ENCODE results near the gene CEP126.

DNA sequence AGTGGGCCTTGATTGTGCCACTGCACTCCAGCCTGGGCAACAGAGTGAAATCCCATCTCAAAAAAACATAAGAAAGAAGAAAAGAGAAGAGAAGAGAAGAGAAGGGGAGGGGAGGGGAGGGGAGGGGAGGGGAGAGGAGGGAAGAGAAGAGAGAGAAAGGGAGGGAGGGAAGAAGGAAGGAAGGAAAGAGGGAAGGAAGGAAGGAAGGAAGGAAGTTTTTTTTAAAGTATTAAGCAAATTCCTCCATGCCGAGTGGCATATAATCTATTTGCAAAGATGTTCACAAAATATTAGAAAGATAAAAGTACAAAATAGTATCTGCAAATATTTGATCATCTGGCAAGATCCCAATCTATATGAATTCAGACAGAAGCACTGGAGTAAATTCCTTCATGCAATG lies 121.9 kb downstream of the CEP126 start:
- TF ChIP-seq, protein P1, sequence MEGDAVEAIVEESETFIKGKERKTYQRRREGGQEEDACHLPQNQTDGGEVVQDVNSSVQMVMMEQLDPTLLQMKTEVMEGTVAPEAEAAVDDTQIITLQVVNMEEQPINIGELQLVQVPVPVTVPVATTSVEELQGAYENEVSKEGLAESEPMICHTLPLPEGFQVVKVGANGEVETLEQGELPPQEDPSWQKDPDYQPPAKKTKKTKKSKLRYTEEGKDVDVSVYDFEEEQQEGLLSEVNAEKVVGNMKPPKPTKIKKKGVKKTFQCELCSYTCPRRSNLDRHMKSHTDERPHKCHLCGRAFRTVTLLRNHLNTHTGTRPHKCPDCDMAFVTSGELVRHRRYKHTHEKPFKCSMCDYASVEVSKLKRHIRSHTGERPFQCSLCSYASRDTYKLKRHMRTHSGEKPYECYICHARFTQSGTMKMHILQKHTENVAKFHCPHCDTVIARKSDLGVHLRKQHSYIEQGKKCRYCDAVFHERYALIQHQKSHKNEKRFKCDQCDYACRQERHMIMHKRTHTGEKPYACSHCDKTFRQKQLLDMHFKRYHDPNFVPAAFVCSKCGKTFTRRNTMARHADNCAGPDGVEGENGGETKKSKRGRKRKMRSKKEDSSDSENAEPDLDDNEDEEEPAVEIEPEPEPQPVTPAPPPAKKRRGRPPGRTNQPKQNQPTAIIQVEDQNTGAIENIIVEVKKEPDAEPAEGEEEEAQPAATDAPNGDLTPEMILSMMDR (IDR thresholded peaks at IDR 0.05) = no peak
- TF ChIP-seq POLR2AphosphoS5 (IDR thresholded peaks at IDR 0.05) = no peak
- no peak for TF ChIP-seq EP300 (IDR thresholded peaks at IDR 0.05)
- no peak for TF ChIP-seq POLR2A (IDR thresholded peaks at IDR 0.05; ENCODE audit: low read depth)

Measured in esophagus muscularis mucosa (tissue), 4 donors.